EL (cell line): ENCODE data around the gene ZG16.
"Not testable (repeated sequence)": the region's sequence is repeated elsewhere in the genome, so short reads cannot be mapped to it uniquely, and the experiment has no call there.

Source experiments
- DNase-seq: peaks from one replicate; pipeline ENCODE4 v3.0.0-alpha.2; 2016

ZG16 gene

GRCh38 chr16:29777576-29778350 is at the start of gene ZG16:
ZG16 (plus strand) TSS chr16:29778256; CDS start chr16:29779267, 1,011 bp downstream.
- no peak for DNase-seq

- DNase-seq = peak; percentile 69
These were observed 48.9 kb upstream of the ZG16 start for GRCh38 chr16:29729116-29729521.

GRCh38 chr16:29730649-29731048 is 47.4 kb upstream of the ZG16 start:
- no peak for DNase-seq

GRCh38 chr16:29731768-29732601 is 46.1 kb upstream of the ZG16 start:
- DNase-seq = not testable (repeated sequence)

- DNase-seq = peak; percentile 5
These were observed 43.3 kb upstream of the ZG16 start for GRCh38 chr16:29734786-29735185.

GRCh38 chr16:29736112-29736511 is 41.9 kb upstream of the ZG16 start:
- DNase-seq = no peak

- no peak for DNase-seq
These were observed 41.3 kb upstream of the ZG16 start for GRCh38 chr16:29736764-29737163.

- DNase-seq = no peak
These were observed 40.3 kb upstream of the ZG16 start for GRCh38 chr16:29737713-29738112.

GRCh38 chr16:29738514-29738913 is 39.5 kb upstream of the ZG16 start:
- no peak for DNase-seq

- DNase-seq = not testable (repeated sequence)
These were observed 38.0 kb upstream of the ZG16 start for GRCh38 chr16:29739927-29740629.

GRCh38 chr16:29740630-29741015 is 37.4 kb upstream of the ZG16 start:
- not testable (repeated sequence) for DNase-seq

- DNase-seq = no peak
These were observed 35.3 kb upstream of the ZG16 start for GRCh38 chr16:29742683-29743275.

- DNase-seq = no peak
These were observed 34.6 kb upstream of the ZG16 start for GRCh38 chr16:29743475-29743826.

- DNase-seq = no peak
These were observed 34.1 kb upstream of the ZG16 start for GRCh38 chr16:29743827-29744531.

- no peak for DNase-seq
These were observed 33.4 kb upstream of the ZG16 start for GRCh38 chr16:29744541-29745101.

GRCh38 chr16:29745121-29745852 is 32.8 kb upstream of the ZG16 start:
- no peak for DNase-seq

GRCh38 chr16:29745853-29746345 is 32.2 kb upstream of the ZG16 start, which contains the start of gene C16orf54:
C16orf54 (minus strand) TSS chr16:29745990; CDS start chr16:29744951, 1,039 bp downstream.
- no peak for DNase-seq

GRCh38 chr16:29746518-29746917 is 31.5 kb upstream of the ZG16 start:
- DNase-seq = not testable (repeated sequence)

- no peak for DNase-seq
These were observed 29.9 kb upstream of the ZG16 start for GRCh38 chr16:29747947-29748759.

GRCh38 chr16:29748760-29749149 is 29.3 kb upstream of the ZG16 start:
- not testable (repeated sequence) for DNase-seq
